Muscle of leg (tissue), 11 donors: ENCODE data around the gene PTCH2. TPM values are rescaled to one million over a fixed set of nuclear protein-coding genes. Genes with fewer than 3 reads are reported as not detected.
"Not testable (repeated sequence)": the region's sequence is repeated elsewhere in the genome, so short reads cannot be mapped to it uniquely, and the experiment has no call there.

Experiments
- DNase-seq: peaks from one replicate; pipeline ENCODE4 v3.0.0; 2013
- H3K27ac ChIP-seq: one replicate; pipeline ENCODE4 v1.5.1; 2013; ENCODE audit warnings: mild to moderate bottlenecking, low read length, control low read depth
- H3K27me3 ChIP-seq: one replicate; pipeline ENCODE4 v1.6.1; 2013; ENCODE audit warnings: low read length; ENCODE audit not compliant: control insufficient read depth, insufficient read depth
- H3K36me3 ChIP-seq: one replicate; pipeline ENCODE4 v1.6.1; 2013; ENCODE audit warnings: low read length; ENCODE audit not compliant: control insufficient read depth, insufficient read depth
- H3K4me1 ChIP-seq: one replicate; pipeline ENCODE4 v1.6.1; 2013; ENCODE audit warnings: low read length; ENCODE audit not compliant: control insufficient read depth, insufficient read depth
- H3K4me3 ChIP-seq: one replicate; pipeline ENCODE4 v1.5.1; 2013; ENCODE audit warnings: low read length, control low read depth
- H3K9me3 ChIP-seq: replicated peaks from 2 replicates; pipeline ENCODE4 v1.6.1; 2013; ENCODE audit warnings: low read depth, low read length; ENCODE audit not compliant: control insufficient read depth
- WGBS: methylation state at CpG from one replicate; pipeline ENCODE4 v1.1.5; 2013; ENCODE audit warnings: missing lambda C conversion rate; ENCODE audit not compliant: insufficient coverage; 5-methylcytosine and 5-hydroxymethylcytosine counted together
- polyA plus RNA-seq, 8 donors: library from polyadenylated mRNA; unstranded; fragments of 120-200 nt; gene quantifications; one replicate each; pipeline versions ENCODE4 v1.2.1 to v1.2.3, GENCODE V29; 2013; ENCODE audit warnings: inconsistent platforms in 1 of 8, low replicate concordance in 1 of 8; ENCODE audit not compliant: insufficient read length in 8 of 8, insufficient read depth in 1 of 8
- total RNA-seq: library from RNA; stranded (reverse); fragments of 120-200 nt; gene quantifications from one replicate; pipeline ENCODE4 v1.2.4, GENCODE V29; 2013

Gene PTCH2
- total and polyA plus RNA-seq, 9 donors = 2.7 to 14.1 (median 8.9) TPM

GRCh38 chr1:44847845-44848244 lies 4.8 kb upstream of the PTCH2 start:
- H3K27me3 ChIP-seq = no peaks in the 10 kb centered on the region
- no peak overlapping the region for H3K4me3 ChIP-seq
- H3K4me1 ChIP-seq = peaks cover 15% of the 10 kb centered on the region
- 40% methylated on average over 1 of the region's 1 CpG for WGBS
- no peak overlapping the region for H3K27ac ChIP-seq
- H3K36me3 ChIP-seq = peaks cover 17% of the 10 kb centered on the region
- no peak for DNase-seq
- no peaks in the 10 kb centered on the region for H3K9me3 ChIP-seq

GRCh38 chr1:44846985-44847384 lies 3.9 kb upstream of the PTCH2 start:
- 80% methylated on average over 1 of the region's 1 CpG for WGBS
- H3K27me3 ChIP-seq = no peaks in the 10 kb centered on the region
- peaks cover 20% of the 10 kb centered on the region for H3K4me1 ChIP-seq
- DNase-seq = no peak
- no peak overlapping the region for H3K4me3 ChIP-seq
- H3K36me3 ChIP-seq = peaks cover 14% of the 10 kb centered on the region
- H3K9me3 ChIP-seq = no peaks in the 10 kb centered on the region
- no peak overlapping the region for H3K27ac ChIP-seq

- DNase-seq = no peak
- no peaks in the 10 kb centered on the region for H3K36me3 ChIP-seq
- peaks cover 7% of the 10 kb centered on the region for H3K4me1 ChIP-seq
- peak overlapping the region; percentile 63 for H3K4me3 ChIP-seq
- H3K27ac ChIP-seq = peak overlapping the region; percentile 55
- 47% methylated on average over 12 of the region's 16 CpGs for WGBS
- H3K9me3 ChIP-seq = no peaks in the 10 kb centered on the region
- H3K27me3 ChIP-seq = no peaks in the 10 kb centered on the region
Observed at GRCh38 chr1:44842486-44842861, 579 bp downstream of the PTCH2 start.

- H3K27ac ChIP-seq = no peak overlapping the region
- peaks cover 11% of the 10 kb centered on the region for H3K4me1 ChIP-seq
- H3K4me3 ChIP-seq = no peak overlapping the region
- H3K36me3 ChIP-seq = no peaks in the 10 kb centered on the region
- peak; percentile 87 for DNase-seq
- H3K27me3 ChIP-seq = no peaks in the 10 kb centered on the region
- H3K9me3 ChIP-seq = no peaks in the 10 kb centered on the region
- 15% methylated on average over 4 of the region's 4 CpGs for WGBS
Observed at GRCh38 chr1:44839576-44839975, 3.5 kb downstream of the PTCH2 start.

- H3K36me3 ChIP-seq, H3K27ac ChIP-seq, H3K9me3 ChIP-seq, H3K27me3 ChIP-seq, DNase-seq, H3K4me3 ChIP-seq: not testable (repeated sequence)
- 94% methylated on average over 9 of the region's 11 CpGs for WGBS
- peaks cover 11% of the 10 kb centered on the region for H3K4me1 ChIP-seq
Observed at GRCh38 chr1:44838294-44838693, 4.8 kb downstream of the PTCH2 start.

- no peak overlapping the region for H3K27ac ChIP-seq
- no peak overlapping the region for H3K4me3 ChIP-seq
- H3K36me3 ChIP-seq = no peaks in the 10 kb centered on the region
- 70% methylated on average over 15 of the region's 23 CpGs for WGBS
- peak; percentile 90 for DNase-seq
- H3K9me3 ChIP-seq = no peaks in the 10 kb centered on the region
- peaks cover 5% of the 10 kb centered on the region for H3K4me1 ChIP-seq
- H3K27me3 ChIP-seq = no peaks in the 10 kb centered on the region
Observed at GRCh38 chr1:44835738-44836675, 7.0 kb downstream of the PTCH2 start.

- H3K4me3 ChIP-seq = no peak overlapping the region
- no peaks in the 10 kb centered on the region for H3K36me3 ChIP-seq
- H3K4me1 ChIP-seq = peaks cover 8% of the 10 kb centered on the region
- H3K9me3 ChIP-seq = no peaks in the 10 kb centered on the region
- H3K27ac ChIP-seq = no peak overlapping the region
- no peak for DNase-seq
- no peaks in the 10 kb centered on the region for H3K27me3 ChIP-seq
- WGBS = 82% methylated on average over 5 of the region's 7 CpGs
Observed at GRCh38 chr1:44834328-44834727, 8.7 kb downstream of the PTCH2 start.

- Histone ChIP-seq H3K4me1 (peaks cover 8% of the 10 kb centered on the region), H3K4me3 (no peak overlapping the region), H3K36me3 (peaks cover 9% of the 10 kb centered on the region), H3K9me3 (no peaks in the 10 kb centered on the region), H3K27me3 (no peaks in the 10 kb centered on the region), H3K27ac (no peak overlapping the region)
- DNase-seq = no peak
- 59% methylated on average over 7 of the region's 13 CpGs for WGBS
Observed at GRCh38 chr1:44832056-44832705, 10.9 kb downstream of the PTCH2 start.

GRCh38 chr1:44831516-44831915 lies 11.5 kb downstream of the PTCH2 start:
- Histone ChIP-seq H3K4me3 (no peak overlapping the region), H3K9me3 (no peaks in the 10 kb centered on the region), H3K4me1 (peaks cover 14% of the 10 kb centered on the region), H3K27me3 (no peaks in the 10 kb centered on the region), H3K36me3 (peaks cover 11% of the 10 kb centered on the region), H3K27ac (no peak overlapping the region)
- no peak for DNase-seq
- WGBS = 30% methylated on average over 6 of the region's 9 CpGs

- Histone ChIP-seq H3K9me3 (no peaks in the 10 kb centered on the region), H3K36me3 (peaks cover 11% of the 10 kb centered on the region), H3K4me3 (no peak overlapping the region), H3K27ac (no peak overlapping the region), H3K4me1 (peaks cover 16% of the 10 kb centered on the region), H3K27me3 (no peaks in the 10 kb centered on the region)
- WGBS = 63% methylated on average over 4 of the region's 10 CpGs
- no peak for DNase-seq
Observed at GRCh38 chr1:44830900-44831304, 12.2 kb downstream of the PTCH2 start.
